GM23248 (cell line): ENCODE data around the gene KCNK5. TPM values are rescaled to one million over a fixed set of nuclear protein-coding genes. Genes with fewer than 3 reads are reported as not detected.

Experiments
- DNase-seq: peaks from one replicate; pipeline ENCODE4 v3.0.0-alpha.2; 2015
- H2AFZ ChIP-seq: fragments of 200-600 bp; sonication (generic); 2 replicates; pipeline ENCODE4 v1.6.1; 2016; ENCODE audit warnings: antibody characterized with exemption
- H3F3A ChIP-seq: fragments of 200-600 bp; sonication (generic); 2 replicates; pipeline ENCODE4 v1.6.1; 2016; ENCODE audit warnings: mild to moderate bottlenecking, antibody characterized with exemption, mixed run types; ENCODE audit not compliant: insufficient read depth
- H3K27ac ChIP-seq: fragments of 200-600 bp; sonication (generic); 2 replicates; pipeline ENCODE4 v1.5.1; 2016; ENCODE audit warnings: mild to moderate bottlenecking
- H3K27me3 ChIP-seq: fragments of 200-600 bp; sonication (generic); replicated peaks from 2 replicates; pipeline ENCODE4 v1.6.1; 2016; ENCODE audit warnings: mild to moderate bottlenecking; ENCODE audit not compliant: insufficient read depth
- H3K36me3 ChIP-seq: fragments of 200-600 bp; sonication (generic); 2 replicates; pipeline ENCODE4 v1.6.1; 2016; ENCODE audit warnings: low read depth, mild to moderate bottlenecking
- H3K4me1 ChIP-seq: fragments of 200-600 bp; sonication (generic); 2 replicates; pipeline ENCODE4 v1.6.1; 2016; ENCODE audit warnings: mild to moderate bottlenecking; ENCODE audit not compliant: insufficient read depth
- H3K4me2 ChIP-seq: fragments of 200-600 bp; sonication (generic); one replicate; pipeline ENCODE4 v1.6.1; 2016; ENCODE audit warnings: mild to moderate bottlenecking; ENCODE audit not compliant: unreplicated experiment
- H3K4me3 ChIP-seq: fragments of 200-600 bp; sonication (generic); 2 replicates; pipeline ENCODE4 v1.5.1; 2016; ENCODE audit warnings: mild to moderate bottlenecking
- H3K79me2 ChIP-seq: fragments of 200-600 bp; sonication (generic); 2 replicates; pipeline ENCODE4 v1.6.1; 2016; ENCODE audit warnings: mild to moderate bottlenecking; ENCODE audit not compliant: insufficient read depth
- H3K9ac ChIP-seq: fragments of 200-600 bp; sonication (generic); 2 replicates; pipeline ENCODE4 v1.6.1; 2016; ENCODE audit warnings: mild to moderate bottlenecking
- H3K9me2 ChIP-seq: fragments of 200-600 bp; sonication (generic); 2 replicates; pipeline ENCODE4 v1.6.1; 2016; ENCODE audit warnings: mixed run types, mild to moderate bottlenecking, moderate library complexity; ENCODE audit not compliant: insufficient read depth
- H3K9me3 ChIP-seq: fragments of 200-600 bp; sonication (generic); one replicate; pipeline ENCODE4 v1.6.1; 2017; ENCODE audit warnings: low read depth
- H4K20me1 ChIP-seq: fragments of 200-600 bp; sonication (generic); 2 replicates; pipeline ENCODE4 v1.6.0; 2016; ENCODE audit not compliant: insufficient read depth
- EZH2 ChIP-seq: fragments of 200-600 bp; sonication (generic); IDR thresholded peaks from 2 replicates; pipeline ENCODE4 v1.6.1; 2018; ENCODE audit warnings: antibody characterized with exemption, mild to moderate bottlenecking; ENCODE audit not compliant: insufficient read depth, poor library complexity, severe bottlenecking
- EZH2phosphoT487 ChIP-seq: fragments of 200-600 bp; sonication (generic); IDR thresholded peaks from 2 replicates; pipeline ENCODE4 v1.6.1; 2018; ENCODE audit warnings: antibody characterized with exemption, moderate library complexity, mild to moderate bottlenecking, low read depth; ENCODE audit not compliant: insufficient read depth
- WGBS, 2 experiments: methylation state at CpG; one replicate each; pipeline ENCODE4 v1.1.6; 2015 to 2017; ENCODE audit warnings: low lambda C conversion rate in 2 of 2, low coverage in 1 of 2; ENCODE audit errors: missing lambda C conversion rate in 2 of 2; 5-methylcytosine and 5-hydroxymethylcytosine counted together
- in situ Hi-C: fragments of 300-500 bp; cut with MboI; formaldehyde crosslinking; loops from 2 replicates; pipeline ENCODE4 v1.15.0; 2020
- polyA plus RNA-seq: library from polyadenylated mRNA; unstranded; fragments of >200 nt; fragmentation: Nextera tagmentation; extraction: Ambion mirVana; gene quantifications from 2 replicates; pipeline ENCODE4 v1.2.1, GENCODE V29; 2016
- total RNA-seq: library from RNA; depleted of rRNA; stranded (reverse); fragments of >200 nt; shearing (Covaris generic); gene quantifications from 2 replicates; pipeline ENCODE4 v1.2.3, GENCODE V29; 2014

Gene KCNK5
- total and polyA plus RNA-seq, 2 experiments from 2014 or later = not detected

DNA sequence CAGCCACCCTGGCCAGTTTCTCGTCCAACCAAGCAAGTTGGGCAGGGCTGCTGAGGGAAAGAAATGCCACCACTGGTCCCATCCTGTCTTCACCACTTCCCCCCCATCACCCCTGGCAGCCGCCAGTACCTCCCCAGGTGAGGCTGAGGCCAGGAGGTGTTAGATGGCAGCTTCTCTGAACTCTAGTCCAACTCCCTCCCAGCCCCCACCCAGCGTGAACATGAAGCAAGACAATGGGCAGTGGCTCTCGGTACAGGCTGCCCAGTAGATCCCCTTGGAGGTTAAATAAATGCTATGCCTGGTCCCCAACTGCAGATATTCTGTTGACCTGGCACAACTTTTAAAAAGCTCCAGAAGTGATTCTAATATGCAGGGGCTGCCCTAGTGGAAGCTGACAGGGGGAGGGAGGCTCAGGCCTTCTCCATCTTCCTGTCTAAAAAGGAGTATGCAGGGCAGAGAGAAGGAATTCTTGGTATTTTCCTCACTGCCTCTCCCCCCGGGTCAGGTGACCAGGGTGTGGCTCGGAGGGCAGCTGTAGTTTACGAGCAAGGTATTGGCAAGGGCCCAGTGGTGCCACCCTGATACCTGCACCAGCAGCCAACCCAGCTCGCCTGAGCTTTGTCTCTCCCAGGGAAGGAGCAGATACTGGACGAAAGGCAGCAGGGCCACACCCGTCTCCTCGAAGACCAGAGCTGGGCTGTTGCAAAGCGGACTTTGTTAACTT lies 25.7 kb downstream of the KCNK5 start:
- H3K4me1 ChIP-seq = no peaks in the 10 kb centered on the region
- WGBS, 2 experiments = 46 to 50% methylated on average over 12 of the region's 12 CpGs
- H2AFZ ChIP-seq = no peak overlapping the region
- H3K79me2 ChIP-seq = no peaks in the 10 kb centered on the region
- no peak overlapping the region for H3K4me2 ChIP-seq
- TF ChIP-seq EZH2phosphoT487 (no peak), EZH2 (no peak)
- no peak for DNase-seq
- in situ Hi-C loops = no loop called here
- H3F3A ChIP-seq = no peaks in the 10 kb centered on the region
- no peak overlapping the region for H3K27ac ChIP-seq
- H4K20me1 ChIP-seq = no peaks in the 10 kb centered on the region
- no peak overlapping the region for H3K9ac ChIP-seq
- H3K9me3 ChIP-seq = no peaks in the 10 kb centered on the region
- H3K4me3 ChIP-seq = no peak overlapping the region
- peaks cover 9% of the 10 kb centered on the region; the same call in 1 of the 2 replicates for H3K27me3 ChIP-seq
- no peaks in the 10 kb centered on the region for H3K9me2 ChIP-seq
- no peaks in the 10 kb centered on the region for H3K36me3 ChIP-seq

GRCh38 chr6:39202166-39202565 lies 27.1 kb downstream of the KCNK5 start:
- Histone ChIP-seq H3K9me3 (no peaks in the 10 kb centered on the region), H2AFZ (no peak overlapping the region), H3K79me2 (no peaks in the 10 kb centered on the region), H3K4me1 (no peaks in the 10 kb centered on the region), H4K20me1 (no peaks in the 10 kb centered on the region), H3K4me3 (no peak overlapping the region), H3K9ac (no peak overlapping the region), H3K9me2 (no peaks in the 10 kb centered on the region), H3K4me2 (no peak overlapping the region), H3K27ac (no peak overlapping the region), H3K36me3 (no peaks in the 10 kb centered on the region), H3K27me3 (peaks cover 12% of the 10 kb centered on the region; the same call in 1 of the 2 replicates), H3F3A (no peaks in the 10 kb centered on the region)
- DNase-seq = no peak
- no peak for TF ChIP-seq EZH2phosphoT487
- WGBS, 2 experiments = 67 to 75% methylated on average over 4 of the region's 4 CpGs
- in situ Hi-C loops = no loop called here

- no peaks in the 10 kb centered on the region for H3K79me2 ChIP-seq
- no peaks in the 10 kb centered on the region for H3F3A ChIP-seq
- no peak overlapping the region for H3K9ac ChIP-seq
- DNase-seq = no peak
- no peaks in the 10 kb centered on the region for H4K20me1 ChIP-seq
- no peak overlapping the region for H2AFZ ChIP-seq
- H3K9me2 ChIP-seq = no peaks in the 10 kb centered on the region
- no peak overlapping the region for H3K27ac ChIP-seq
- peaks cover 12% of the 10 kb centered on the region; the same call in 1 of the 2 replicates for H3K27me3 ChIP-seq
- H3K36me3 ChIP-seq = no peaks in the 10 kb centered on the region
- no peaks in the 10 kb centered on the region for H3K9me3 ChIP-seq
- H3K4me1 ChIP-seq = no peaks in the 10 kb centered on the region
- in situ Hi-C loops = no loop called here
- no peak overlapping the region for H3K4me2 ChIP-seq
- no peak for TF ChIP-seq EZH2phosphoT487
- WGBS, 2 experiments = 0 to 40% methylated on average over 1 of the region's 1 CpG
- H3K4me3 ChIP-seq = no peak overlapping the region
Observed at GRCh38 chr6:39200498-39201020, 28.7 kb downstream of the KCNK5 start.

DNA sequence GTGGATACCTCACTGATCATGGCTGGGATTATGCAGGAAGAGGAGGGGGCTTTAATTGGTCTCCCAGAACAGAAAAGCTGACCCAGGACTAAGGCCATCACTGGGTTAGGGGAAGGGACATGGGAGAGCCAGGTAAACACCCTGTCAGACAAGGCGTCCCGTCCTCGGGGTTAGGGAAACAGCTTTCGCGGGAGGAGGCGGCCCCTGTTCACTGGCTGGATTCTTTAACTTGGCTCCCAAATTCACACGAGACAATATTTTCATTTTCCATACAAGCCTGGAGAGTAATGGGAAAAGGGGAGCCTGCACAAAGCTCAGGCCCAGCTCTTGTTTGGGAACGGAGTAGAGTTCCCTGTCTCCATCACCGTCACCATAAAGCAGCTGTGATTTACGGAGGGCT lies 29.3 kb downstream of the KCNK5 start:
- Histone ChIP-seq H3K79me2 (no peaks in the 10 kb centered on the region), H4K20me1 (no peaks in the 10 kb centered on the region), H3F3A (no peaks in the 10 kb centered on the region), H3K4me1 (no peaks in the 10 kb centered on the region), H3K27me3 (peaks cover 12% of the 10 kb centered on the region; the same call in 1 of the 2 replicates), H3K9me2 (no peaks in the 10 kb centered on the region), H3K4me3 (no peak overlapping the region), H3K36me3 (no peaks in the 10 kb centered on the region), H3K4me2 (no peak overlapping the region), H3K9me3 (no peaks in the 10 kb centered on the region), H3K27ac (no peak overlapping the region), H2AFZ (no peak overlapping the region), H3K9ac (no peak overlapping the region)
- TF ChIP-seq EZH2phosphoT487 (no peak), EZH2 (no peak)
- no peak for DNase-seq
- 34 to 43% methylated on average over 10 of the region's 10 CpGs for WGBS, 2 experiments
- in situ Hi-C loops = no loop called here
